Stimulated activated CD4-positive, alpha-beta T cell treated with anti-CD3 and anti-CD28 coated beads, Interleukin-1b, Interleukin-23, amount 100 ng/mL, for 48 hours (primary cell): ENCODE measurements around the gene MMD2.
"Not testable (repeated sequence)": the region's sequence is repeated elsewhere in the genome, so short reads cannot be mapped to it uniquely, and the experiment has no call there.

Experiments
- DNase-seq: peaks from one replicate; pipeline ENCODE4 v3.0.0-alpha.2; 2020

MMD2 gene

GRCh38 chr7:4958477-4959301 is at the start of gene MMD2:
Gene MMD2 (minus strand): TSS chr7:4959187. CDS start chr7:4959017, 170 bp downstream.
- DNase-seq, result no peak

- no peak for DNase-seq
These were observed 46.1 kb upstream of the MMD2 start for GRCh38 chr7:5005066-5005465.

GRCh38 chr7:5001911-5002310 is 42.9 kb upstream of the MMD2 start:
- no peak for DNase-seq

- DNase-seq, result no peak
These were observed 42.0 kb upstream of the MMD2 start for GRCh38 chr7:5001003-5001402.

- DNase-seq, result no peak
These were observed 40.5 kb upstream of the MMD2 start for GRCh38 chr7:4999369-4999950.

GRCh38 chr7:4998910-4999309 is 39.9 kb upstream of the MMD2 start:
- DNase-seq, result no peak

GRCh38 chr7:4998244-4998643 is 39.3 kb upstream of the MMD2 start:
- no peak for DNase-seq

- DNase-seq, result no peak
These were observed 37.8 kb upstream of the MMD2 start for GRCh38 chr7:4996696-4997222.

GRCh38 chr7:4995429-4995969 is 36.5 kb upstream of the MMD2 start:
- DNase-seq, result no peak

- no peak for DNase-seq
These were observed 34.5 kb upstream of the MMD2 start for GRCh38 chr7:4993471-4993870.

- not testable (repeated sequence) for DNase-seq
These were observed 23.8 kb upstream of the MMD2 start for GRCh38 chr7:4982741-4983140.

- not testable (repeated sequence) for DNase-seq
These were observed 22.4 kb upstream of the MMD2 start for GRCh38 chr7:4981295-4981890.

GRCh38 chr7:4975626-4976025 is 16.6 kb upstream of the MMD2 start:
- DNase-seq, result not testable (repeated sequence)

- DNase-seq, result peak; percentile 94
These were observed 14.8 kb upstream of the MMD2 start for GRCh38 chr7:4973728-4974198.

GRCh38 chr7:4972446-4972845 is 13.5 kb upstream of the MMD2 start:
- DNase-seq, result not testable (repeated sequence)

GRCh38 chr7:4965295-4966022 is 6.5 kb upstream of the MMD2 start:
- DNase-seq, result no peak

GRCh38 chr7:4964506-4964905 is 5.5 kb upstream of the MMD2 start:
- no peak for DNase-seq

- DNase-seq, result no peak
These were observed 4.1 kb upstream of the MMD2 start for GRCh38 chr7:4962872-4963775.

- DNase-seq, result no peak
These were observed 1.4 kb upstream of the MMD2 start for GRCh38 chr7:4960363-4960762.

GRCh38 chr7:4959893-4960292 is 906 bp upstream of the MMD2 start:
- no peak for DNase-seq

- DNase-seq, result no peak
These were observed 319 bp upstream of the MMD2 start for GRCh38 chr7:4959306-4959705.
